HG03135 (cell line): ENCODE measurements around the gene ZNF511.
"Not testable (repeated sequence)": the region's sequence is repeated elsewhere in the genome, so short reads cannot be mapped to it uniquely, and the experiment has no call there.

Experiments used
- ATAC-seq: cut with Tn5 transposase; IDR thresholded peaks from one replicate; pipeline ENCODE4 v1.9.1; 2021; ENCODE audit warnings: mild to moderate bottlenecking, moderate library complexity; ENCODE audit not compliant: unreplicated experiment

Gene ZNF511

DNA sequence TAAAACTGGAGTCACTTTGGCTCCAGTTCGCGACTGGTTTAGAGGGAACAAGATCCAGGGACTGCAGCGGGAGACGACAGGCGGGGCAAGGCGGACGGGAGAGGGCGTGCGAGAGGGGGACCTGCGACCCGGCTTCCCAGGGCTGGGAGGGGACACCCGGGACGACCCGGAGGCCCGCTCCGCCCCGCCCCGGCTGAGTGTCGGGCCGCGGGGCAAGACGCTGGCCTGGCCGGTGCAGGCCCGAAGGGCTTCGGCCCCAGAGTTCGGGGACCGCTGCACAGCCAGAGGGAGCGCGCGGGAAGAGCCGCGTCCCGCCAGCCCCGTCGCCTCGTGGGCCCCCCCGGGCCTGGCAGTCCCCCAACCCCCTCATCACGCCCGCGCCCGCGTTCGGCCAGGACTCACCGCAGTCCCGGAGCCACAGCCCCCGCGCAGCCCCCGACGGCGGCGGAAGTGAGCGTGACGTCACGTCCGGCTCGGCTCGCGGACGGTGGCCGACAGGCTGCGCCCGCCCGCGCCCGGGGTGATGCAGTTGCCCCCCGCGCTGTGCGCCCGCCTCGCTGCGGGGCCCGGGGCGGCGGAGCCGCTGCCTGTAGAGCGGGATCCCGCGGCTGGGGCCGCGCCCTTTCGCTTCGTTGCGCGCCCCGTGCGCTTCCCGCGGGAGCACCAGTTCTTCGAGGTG is at the start of gene ZNF511, which contains the start of gene TUBGCP2:
Gene ZNF511, plus strand, starts transcription at position 494 of the 679 bp plus-strand sequence. Its CDS starts 30 bp downstream, at position 524.
Gene TUBGCP2, minus strand, starts transcription at position 452 of the 679 bp plus-strand sequence. CDS start 5,931 bp downstream, outside the sequence.
- ATAC-seq: peak; percentile 72

DNA sequence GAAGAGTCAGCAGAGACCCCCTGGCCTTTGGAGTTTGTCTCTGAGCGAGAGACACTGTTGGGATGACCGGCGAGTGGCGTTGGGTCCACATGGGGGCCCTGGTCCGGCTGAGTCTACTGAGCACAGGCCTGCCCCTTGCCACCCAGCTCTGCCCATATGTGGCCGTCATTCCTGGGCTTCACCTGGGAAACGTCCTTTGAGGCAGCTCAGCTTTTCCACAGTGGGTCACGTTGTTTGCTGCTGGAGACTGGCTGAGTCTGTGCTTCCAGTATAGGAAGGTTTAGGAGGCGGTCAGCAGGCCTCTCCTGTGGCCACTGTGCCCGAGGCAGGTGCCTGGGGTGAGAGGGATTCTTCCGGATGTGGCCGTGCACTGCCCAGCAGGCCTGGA is 49.1 kb upstream of the ZNF511 start:
- no peak for ATAC-seq

DNA sequence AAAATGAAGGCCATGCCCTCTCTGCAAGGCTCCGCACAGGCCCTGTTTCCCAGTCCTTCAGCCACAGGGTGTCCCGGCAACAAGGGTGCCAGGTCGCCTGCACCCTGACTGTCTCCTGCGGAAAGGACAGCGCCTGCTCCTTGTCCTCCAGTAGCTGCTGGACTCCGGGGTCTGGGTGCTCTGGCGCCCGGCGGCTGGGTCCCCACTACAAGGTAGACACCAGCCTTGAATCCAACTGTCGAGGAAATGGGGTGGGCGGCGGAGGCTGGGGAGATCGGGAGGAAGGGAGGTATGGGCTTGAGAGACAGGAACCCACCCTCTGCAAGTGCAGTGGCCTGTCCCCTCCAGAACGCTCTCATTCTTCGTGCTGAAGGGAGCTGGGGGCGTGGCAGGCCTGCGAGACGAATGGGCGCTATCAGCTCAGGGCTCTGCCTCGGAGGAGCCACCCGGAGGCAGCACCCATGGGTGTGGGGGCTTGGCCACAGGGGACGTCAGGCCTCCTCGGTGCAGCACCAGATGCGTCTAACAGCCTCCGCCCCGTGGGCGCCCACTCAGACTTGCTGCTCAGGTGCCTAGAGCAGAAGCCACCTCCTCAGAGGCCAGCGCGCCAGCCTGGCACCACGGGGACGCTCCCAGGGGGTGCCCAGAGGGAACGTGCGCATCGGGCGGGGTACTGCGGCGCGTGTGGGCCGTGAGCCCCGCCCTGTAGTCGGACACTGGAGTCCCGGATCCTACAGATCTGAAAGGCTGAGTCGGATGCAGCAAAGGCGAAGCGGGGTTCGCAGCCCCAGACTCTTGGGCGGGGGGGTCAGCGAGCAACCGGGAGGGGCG is 47.6 kb upstream of the ZNF511 start:
- peak; percentile 40 for ATAC-seq

GRCh38 chr10:133261726-133262325 is 46.9 kb upstream of the ZNF511 start:
- ATAC-seq: peak; percentile 54

DNA sequence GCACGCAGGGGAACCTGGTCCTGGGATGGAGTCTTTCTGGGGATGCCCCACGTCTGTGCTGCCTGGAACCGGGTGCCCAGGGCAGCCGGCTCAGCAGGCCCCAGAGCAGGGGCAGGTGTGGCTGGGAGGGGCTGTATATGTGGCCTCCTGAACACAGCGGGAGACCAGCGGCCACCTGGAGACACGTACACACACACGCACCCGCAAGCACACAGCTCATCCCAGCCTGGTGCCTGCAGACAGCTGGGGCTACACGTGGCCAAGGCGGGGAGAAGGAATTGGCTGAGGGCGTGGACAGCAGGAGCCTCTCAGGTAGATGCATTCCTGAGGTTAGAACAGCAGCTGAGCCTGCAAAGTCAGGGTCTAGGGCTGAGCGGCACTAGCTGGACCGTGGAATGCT is 46.0 kb upstream of the ZNF511 start:
- no peak for ATAC-seq

- ATAC-seq: no peak
Observed at GRCh38 chr10:133263674-133264073, 45.0 kb upstream of the ZNF511 start.

DNA sequence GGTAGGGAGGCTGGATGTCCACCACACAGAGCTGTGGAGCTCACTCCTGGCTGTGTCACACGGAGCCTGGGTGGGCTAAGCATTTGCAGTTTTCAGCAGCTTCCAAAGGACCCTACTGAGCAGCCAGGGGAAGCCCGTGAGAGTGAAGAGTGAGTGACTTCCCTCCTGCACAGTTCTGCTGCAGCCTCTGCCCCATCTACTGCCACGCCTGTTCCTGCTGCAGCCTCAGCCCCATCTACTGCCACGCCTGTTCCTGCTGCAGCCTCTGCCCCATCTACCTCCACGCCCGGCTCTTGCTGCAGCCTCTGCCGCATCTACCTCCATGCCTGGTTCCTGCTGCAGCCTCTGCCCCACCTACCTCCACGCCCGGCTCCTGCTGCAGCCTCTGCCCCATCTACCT is 44.3 kb upstream of the ZNF511 start:
- ATAC-seq: no peak

DNA sequence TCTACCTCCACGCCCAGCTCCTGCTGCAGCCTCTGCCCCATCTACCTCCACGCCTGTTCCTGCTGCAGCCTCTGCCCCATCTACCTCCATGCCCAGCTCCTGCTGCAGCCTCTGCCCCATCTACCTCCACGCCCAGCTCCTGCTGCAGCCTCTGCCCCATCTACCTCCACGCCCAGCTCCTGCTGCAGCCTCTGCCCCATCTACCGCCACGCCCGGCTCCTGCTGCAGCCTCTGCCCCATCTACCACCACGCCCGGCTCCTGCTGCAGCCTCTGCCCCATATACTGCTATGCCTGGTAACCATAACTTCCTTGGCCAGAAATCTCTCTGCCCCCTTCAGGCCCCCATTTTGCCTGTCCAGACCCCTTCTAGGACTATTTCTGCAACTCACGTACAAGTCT is 43.7 kb upstream of the ZNF511 start:
- not testable (repeated sequence) for ATAC-seq

DNA sequence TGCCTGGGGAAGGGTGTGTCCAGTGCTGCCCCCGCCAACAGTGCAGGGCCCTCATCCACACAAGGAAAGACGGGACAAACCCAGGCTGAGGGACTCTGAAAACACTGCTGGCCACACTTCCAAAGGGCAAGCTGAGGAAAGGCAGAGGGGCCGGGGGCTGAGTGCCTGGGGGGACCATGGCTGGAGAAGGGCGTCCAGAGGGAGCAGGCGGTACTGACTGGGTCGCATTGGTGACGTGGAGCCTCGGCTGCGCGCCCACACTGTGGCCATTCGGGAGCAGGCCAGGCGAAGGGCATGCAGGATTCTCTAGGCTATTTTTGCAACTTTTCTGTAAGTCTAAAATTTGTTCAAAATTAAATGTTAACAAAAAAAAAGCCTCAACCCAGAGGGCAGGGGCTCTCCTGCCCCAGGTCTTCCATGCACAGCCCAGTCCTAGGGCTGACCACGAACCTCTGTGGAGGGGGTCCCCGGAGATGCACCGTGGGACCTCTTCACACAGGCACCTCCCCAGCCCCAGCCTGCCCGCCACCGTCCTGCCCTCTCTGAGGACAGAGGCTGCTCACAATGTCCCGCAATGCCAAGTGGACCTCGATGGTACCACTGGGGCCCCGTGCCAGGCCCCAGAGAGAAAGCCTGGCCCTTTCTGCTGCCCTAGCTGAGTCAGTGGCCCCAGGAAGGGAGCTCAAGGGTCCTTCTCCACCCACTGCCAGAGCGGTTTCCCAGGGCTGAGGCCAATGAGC is 42.5 kb upstream of the ZNF511 start:
- ATAC-seq: no peak

GRCh38 chr10:133267293-133267692 is 41.4 kb upstream of the ZNF511 start:
- ATAC-seq: no peak

DNA sequence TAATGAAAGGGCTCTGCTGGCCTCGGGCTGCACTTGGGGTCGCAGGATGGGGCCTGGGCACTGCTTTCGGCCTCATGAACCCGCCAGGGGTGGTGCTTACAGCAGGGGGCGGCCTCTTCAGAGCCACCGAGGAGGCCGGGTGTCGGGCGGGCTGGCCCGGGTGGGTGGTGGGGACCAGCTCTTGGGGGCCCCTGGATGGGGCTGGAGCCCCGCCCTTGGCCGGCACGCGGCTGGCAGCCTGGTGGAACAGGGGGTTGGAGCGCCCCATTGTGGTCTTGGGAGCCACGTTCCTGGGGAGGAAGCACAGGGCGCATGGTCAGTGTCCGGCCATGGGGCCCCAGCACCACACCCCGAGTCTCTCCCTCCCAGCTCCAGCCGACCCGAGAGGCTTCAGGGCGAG is 40.9 kb upstream of the ZNF511 start:
- ATAC-seq: no peak

DNA sequence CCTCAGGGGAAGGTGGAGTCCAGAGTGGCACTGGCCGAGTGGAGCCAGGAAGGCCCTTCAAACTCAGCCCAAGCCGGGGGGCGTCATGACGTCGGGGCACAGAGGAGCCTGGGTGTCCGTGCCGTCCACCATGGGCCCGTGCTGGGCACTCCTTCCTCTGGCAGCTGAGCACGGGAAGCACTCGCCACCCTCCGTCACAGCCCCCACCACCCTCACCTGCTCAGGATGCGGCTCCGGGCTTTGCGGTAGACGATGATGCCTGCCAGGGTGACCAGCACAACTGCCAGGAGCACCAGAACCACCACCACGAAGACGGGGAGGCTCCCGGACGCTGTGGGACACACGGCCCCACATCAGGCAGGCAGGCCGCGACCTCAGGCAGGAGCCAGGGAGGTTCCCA is 40.2 kb upstream of the ZNF511 start:
- ATAC-seq: no peak

DNA sequence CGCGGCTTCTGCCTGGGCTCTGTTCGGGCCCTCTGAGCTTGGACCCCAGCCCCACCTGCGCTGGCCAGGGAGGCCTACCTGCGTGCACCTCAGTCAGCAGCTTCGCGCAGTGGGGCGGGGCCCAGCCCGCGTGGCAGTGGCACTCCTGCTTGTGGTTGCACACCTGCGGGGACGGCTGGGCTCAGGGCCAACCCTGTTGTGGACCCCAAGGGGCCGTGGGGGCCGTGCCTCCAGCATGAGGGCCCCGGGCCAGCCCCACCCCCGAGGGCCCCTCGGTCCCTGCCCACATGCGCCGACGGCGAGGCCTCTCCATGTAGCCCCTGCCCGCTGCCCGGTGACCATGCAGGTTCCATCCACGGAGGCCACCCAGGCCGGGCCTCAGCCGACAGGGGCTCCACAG is 39.3 kb upstream of the ZNF511 start:
- no peak for ATAC-seq

- no peak for ATAC-seq
Observed at GRCh38 chr10:133270204-133270603, 38.5 kb upstream of the ZNF511 start.

GRCh38 chr10:133270773-133271297 is 37.9 kb upstream of the ZNF511 start:
- no peak for ATAC-seq

GRCh38 chr10:133271521-133272300 is 37.0 kb upstream of the ZNF511 start:
- no peak for ATAC-seq

GRCh38 chr10:133272301-133272963 is 36.3 kb upstream of the ZNF511 start:
- no peak for ATAC-seq

DNA sequence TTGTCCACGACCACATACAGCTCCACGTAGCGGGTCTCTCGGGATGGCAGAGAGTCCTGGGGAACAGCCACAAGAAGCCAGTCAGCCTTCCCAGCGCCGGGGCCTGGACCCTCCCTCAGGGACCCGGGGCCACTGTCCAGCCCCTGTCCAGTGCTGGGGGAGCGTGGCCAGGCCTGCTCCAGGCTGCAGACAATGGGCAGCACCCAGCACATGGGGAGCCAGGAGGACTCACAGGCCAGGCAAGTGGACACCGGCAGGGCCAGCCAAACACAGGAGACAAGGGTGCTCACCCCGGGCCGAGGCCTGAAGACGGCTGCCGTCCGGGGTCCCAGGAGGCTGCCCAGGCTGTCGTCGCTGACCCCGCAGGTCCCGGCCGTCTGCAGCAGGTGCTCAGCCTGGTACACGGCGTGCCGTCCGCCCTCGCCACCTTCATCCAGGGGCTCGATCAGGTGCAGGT is 35.7 kb upstream of the ZNF511 start:
- ATAC-seq: no peak

DNA sequence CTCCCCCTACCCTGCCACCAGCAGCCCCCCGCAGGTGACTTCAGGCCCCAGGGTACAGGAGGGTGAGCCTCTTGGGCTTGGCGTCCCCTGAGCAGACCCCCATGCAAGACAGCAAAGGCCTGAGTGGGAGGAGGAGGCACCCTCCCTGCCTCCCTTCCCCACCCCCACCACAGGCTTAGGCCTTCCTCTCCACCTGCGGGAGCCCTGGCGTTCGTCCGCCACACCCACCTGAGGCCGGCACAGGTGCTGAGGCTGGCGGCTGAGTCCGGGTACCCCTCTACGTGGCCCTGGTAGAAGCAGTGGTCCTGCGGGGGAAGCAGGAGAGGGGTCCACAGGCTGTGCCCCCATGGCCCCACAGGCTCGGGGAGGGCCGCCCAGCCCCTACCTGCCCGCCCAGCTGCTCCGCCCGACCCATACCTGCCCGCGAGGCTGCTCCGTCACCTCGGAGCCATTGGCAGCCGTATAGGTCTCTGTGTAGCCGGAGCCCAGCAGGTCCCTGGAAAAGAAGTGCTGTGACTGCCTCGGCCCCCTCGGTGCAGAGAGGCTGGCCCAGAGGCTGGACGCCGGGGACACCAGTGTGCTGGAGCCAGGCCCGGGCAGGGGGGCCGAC is 35.1 kb upstream of the ZNF511 start:
- no peak for ATAC-seq
